ENCODE measurements around the gene ABCD4.
"Not testable (repeated sequence)": the region's sequence is repeated elsewhere in the genome, so short reads cannot be mapped to it uniquely, and the experiment has no call there.

ABCD4 gene

GRCh38 chr14:74302634-74303569 is at the start of gene ABCD4:
ABCD4 (minus strand) TSS chr14:74302934; CDS start chr14:74302912, 22 bp downstream.
- peak; percentile 85 to 94 for DNase-seq

- no peak for DNase-seq
These were observed 48.2 kb upstream of the ABCD4 start for GRCh38 chr14:74350928-74351323.

GRCh38 chr14:74350211-74350927 is 47.6 kb upstream of the ABCD4 start:
- no peak for DNase-seq

GRCh38 chr14:74349757-74350156 is 47.0 kb upstream of the ABCD4 start:
- no peak for DNase-seq

GRCh38 chr14:74348735-74349463 is 46.2 kb upstream of the ABCD4 start:
- DNase-seq: no peak

- DNase-seq: no peak
These were observed 45.6 kb upstream of the ABCD4 start, which contains the start of gene VRTN for GRCh38 chr14:74348241-74348734. VRTN (plus strand) TSS chr14:74348471; CDS start chr14:74356784, 8,313 bp downstream.

- DNase-seq: no peak
These were observed 45.0 kb upstream of the ABCD4 start for GRCh38 chr14:74347795-74348100.

- no peak for DNase-seq
These were observed 44.5 kb upstream of the ABCD4 start for GRCh38 chr14:74347097-74347794.

GRCh38 chr14:74346341-74346740 is 43.6 kb upstream of the ABCD4 start:
- DNase-seq: no peak

- no peak for DNase-seq
These were observed 31.2 kb upstream of the ABCD4 start for GRCh38 chr14:74333909-74334308.

GRCh38 chr14:74329950-74330552 is 27.3 kb upstream of the ABCD4 start:
- DNase-seq: not testable (repeated sequence)

GRCh38 chr14:74326369-74327152 is 23.8 kb upstream of the ABCD4 start:
- DNase-seq: no peak

- no peak for DNase-seq
These were observed 22.7 kb upstream of the ABCD4 start for GRCh38 chr14:74325446-74325845.

- no peak for DNase-seq
These were observed 22.2 kb upstream of the ABCD4 start for GRCh38 chr14:74324931-74325361.

GRCh38 chr14:74314576-74314975 is 11.8 kb upstream of the ABCD4 start:
- DNase-seq: no peak

GRCh38 chr14:74313601-74314000 is 10.9 kb upstream of the ABCD4 start:
- DNase-seq: no peak

GRCh38 chr14:74312161-74312560 is 9.4 kb upstream of the ABCD4 start:
- DNase-seq: no peak

- no peak for DNase-seq
These were observed 6.6 kb upstream of the ABCD4 start for GRCh38 chr14:74309125-74310022.

- no peak for DNase-seq
These were observed 6.0 kb upstream of the ABCD4 start for GRCh38 chr14:74308695-74309094.

GRCh38 chr14:74302152-74302628 is 544 bp downstream of the ABCD4 start:
- peak in 1 of 2 experiments; percentile 53 for DNase-seq
